ENCODE results near the gene ECHDC1. TPM values are rescaled to one million over a fixed set of nuclear protein-coding genes. Genes with fewer than 3 reads are reported as not detected.

The ECHDC1 gene
- total and polyA plus RNA-seq, 4 donors = 28.8 to 66.2 (median 50.8) TPM

DNA sequence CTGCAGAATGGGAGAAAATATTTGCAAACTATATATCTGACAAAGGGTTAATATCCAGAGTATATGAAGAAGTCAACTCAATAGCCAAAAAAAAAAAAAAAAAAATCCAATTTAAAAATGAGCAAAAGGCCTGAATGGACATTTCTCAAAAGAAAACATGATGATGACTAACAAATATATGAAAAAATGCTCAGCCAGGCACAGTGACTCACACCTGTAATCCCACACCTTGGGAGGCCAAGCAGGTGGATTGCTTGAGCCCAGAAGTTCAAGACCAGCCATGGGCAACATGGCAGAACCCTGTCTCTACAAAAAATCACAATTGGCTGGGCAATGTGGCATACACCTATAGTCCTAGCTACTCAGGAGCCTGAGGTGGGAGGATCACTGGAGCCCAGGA lies 2.1 kb upstream of the ECHDC1 start:
- Histone ChIP-seq H3K27ac (ENCODE audit: low read depth in 1 of 2, low read length in 2 of 2) (no peak overlapping the region), H3K9ac (ENCODE audit: low read depth in 1 of 2, low read length in 2 of 2) (no peak overlapping the region), H3K27me3 (ENCODE audit: control insufficient read depth in 4 of 4, insufficient read depth in 4 of 4, low read length in 3 of 4) (no peaks in the 10 kb centered on the region), H3K4me1 (ENCODE audit: control insufficient read depth in 4 of 4, insufficient read depth in 4 of 4, low read length in 3 of 4) (peaks cover 6 to 30% (median 12%) of the 10 kb centered on the region in 4 donors), H3K36me3 (ENCODE audit: control insufficient read depth in 4 of 4, insufficient read depth in 3 of 4, low read depth in 1 of 4, low read length in 3 of 4) (no peaks in the 10 kb centered on the region), H3K4me3 (ENCODE audit: low read depth in 1 of 3, low read length in 3 of 3) (no peak overlapping the region), H3K9me3 (ENCODE audit: control insufficient read depth in 4 of 4, low read length in 3 of 4) (no peaks in the 10 kb centered on the region)
- TF ChIP-seq, protein P1, sequence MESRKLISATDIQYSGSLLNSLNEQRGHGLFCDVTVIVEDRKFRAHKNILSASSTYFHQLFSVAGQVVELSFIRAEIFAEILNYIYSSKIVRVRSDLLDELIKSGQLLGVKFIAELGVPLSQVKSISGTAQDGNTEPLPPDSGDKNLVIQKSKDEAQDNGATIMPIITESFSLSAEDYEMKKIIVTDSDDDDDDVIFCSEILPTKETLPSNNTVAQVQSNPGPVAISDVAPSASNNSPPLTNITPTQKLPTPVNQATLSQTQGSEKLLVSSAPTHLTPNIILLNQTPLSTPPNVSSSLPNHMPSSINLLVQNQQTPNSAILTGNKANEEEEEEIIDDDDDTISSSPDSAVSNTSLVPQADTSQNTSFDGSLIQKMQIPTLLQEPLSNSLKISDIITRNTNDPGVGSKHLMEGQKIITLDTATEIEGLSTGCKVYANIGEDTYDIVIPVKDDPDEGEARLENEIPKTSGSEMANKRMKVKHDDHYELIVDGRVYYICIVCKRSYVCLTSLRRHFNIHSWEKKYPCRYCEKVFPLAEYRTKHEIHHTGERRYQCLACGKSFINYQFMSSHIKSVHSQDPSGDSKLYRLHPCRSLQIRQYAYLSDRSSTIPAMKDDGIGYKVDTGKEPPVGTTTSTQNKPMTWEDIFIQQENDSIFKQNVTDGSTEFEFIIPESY (IDR thresholded peaks at IDR 0.05) = no peak
- TF ChIP-seq TAF1 (conservative IDR thresholded peaks at IDR 0.05) (no peak), FOXA2 (IDR thresholded peaks at IDR 0.05) (no peak), YY1 (IDR thresholded peaks at IDR 0.05) (no peak), GABPA (IDR thresholded peaks at IDR 0.05 in 1 of 2, conservative IDR thresholded peaks at IDR 0.05 in 1 of 2) (no peak), NR2F2 (IDR thresholded peaks at IDR 0.05) (no peak), SP1 (IDR thresholded peaks at IDR 0.05) (no peak), REST (IDR thresholded peaks at IDR 0.05) (no peak), RXRA (IDR thresholded peaks at IDR 0.05) (no peak), RAD21 (IDR thresholded peaks at IDR 0.05) (no peak), HNF4A (conservative IDR thresholded peaks at IDR 0.05) (no peak), JUND (IDR thresholded peaks at IDR 0.05) (no peak), HNF4G (IDR thresholded peaks at IDR 0.05) (no peak), EGR1 (IDR thresholded peaks at IDR 0.05; ENCODE audit: low read depth in 2 of 2) (no peak)
- TF ChIP-seq, protein P2, sequence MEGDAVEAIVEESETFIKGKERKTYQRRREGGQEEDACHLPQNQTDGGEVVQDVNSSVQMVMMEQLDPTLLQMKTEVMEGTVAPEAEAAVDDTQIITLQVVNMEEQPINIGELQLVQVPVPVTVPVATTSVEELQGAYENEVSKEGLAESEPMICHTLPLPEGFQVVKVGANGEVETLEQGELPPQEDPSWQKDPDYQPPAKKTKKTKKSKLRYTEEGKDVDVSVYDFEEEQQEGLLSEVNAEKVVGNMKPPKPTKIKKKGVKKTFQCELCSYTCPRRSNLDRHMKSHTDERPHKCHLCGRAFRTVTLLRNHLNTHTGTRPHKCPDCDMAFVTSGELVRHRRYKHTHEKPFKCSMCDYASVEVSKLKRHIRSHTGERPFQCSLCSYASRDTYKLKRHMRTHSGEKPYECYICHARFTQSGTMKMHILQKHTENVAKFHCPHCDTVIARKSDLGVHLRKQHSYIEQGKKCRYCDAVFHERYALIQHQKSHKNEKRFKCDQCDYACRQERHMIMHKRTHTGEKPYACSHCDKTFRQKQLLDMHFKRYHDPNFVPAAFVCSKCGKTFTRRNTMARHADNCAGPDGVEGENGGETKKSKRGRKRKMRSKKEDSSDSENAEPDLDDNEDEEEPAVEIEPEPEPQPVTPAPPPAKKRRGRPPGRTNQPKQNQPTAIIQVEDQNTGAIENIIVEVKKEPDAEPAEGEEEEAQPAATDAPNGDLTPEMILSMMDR (IDR thresholded peaks at IDR 0.05; ENCODE audit: low read depth, low read length, missing input control) = no peak
- TF ChIP-seq, protein P3, sequence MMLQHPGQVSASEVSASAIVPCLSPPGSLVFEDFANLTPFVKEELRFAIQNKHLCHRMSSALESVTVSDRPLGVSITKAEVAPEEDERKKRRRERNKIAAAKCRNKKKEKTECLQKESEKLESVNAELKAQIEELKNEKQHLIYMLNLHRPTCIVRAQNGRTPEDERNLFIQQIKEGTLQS (IDR thresholded peaks at IDR 0.05) = no peak
- TF ChIP-seq, protein P4, sequence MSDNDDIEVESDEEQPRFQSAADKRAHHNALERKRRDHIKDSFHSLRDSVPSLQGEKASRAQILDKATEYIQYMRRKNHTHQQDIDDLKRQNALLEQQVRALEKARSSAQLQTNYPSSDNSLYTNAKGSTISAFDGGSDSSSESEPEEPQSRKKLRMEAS (IDR thresholded peaks at IDR 0.05) = no peak
- no peak for DNase-seq (ENCODE audit: low spot score)
